ENCODE data around the gene COL23A1. TPM values are rescaled to one million over a fixed set of nuclear protein-coding genes. Genes with fewer than 3 reads are reported as not detected.

The COL23A1 gene
- total RNA-seq, 1 experiment from 2014 or later = 1.2 TPM

- no peak for DNase-seq (ENCODE audit: low read depth)
These were observed 236.7 kb downstream of the COL23A1 start for GRCh38 chr5:178353461-178353860.

GRCh38 chr5:178352035-178352349 lies 238.2 kb downstream of the COL23A1 start:
- no peak for DNase-seq (ENCODE audit: low read depth)
- in situ Hi-C loops (cut with HindIII; ENCODE audit: low pct_unique_long_range_greater_than_20kb, low sequenced_read_pairs) = no loop called here

More at GRCh38 chr5:178353461-178353860, 236.7 kb downstream of the COL23A1 start:
- in situ Hi-C loops (cut with HindIII; ENCODE audit: low pct_unique_long_range_greater_than_20kb, low sequenced_read_pairs) = no loop called here

GRCh38 chr5:178351221-178352034 lies 238.8 kb downstream of the COL23A1 start:
- in situ Hi-C loops (cut with HindIII; ENCODE audit: low pct_unique_long_range_greater_than_20kb, low sequenced_read_pairs) = no loop called here
- DNase-seq (ENCODE audit: low read depth) = no peak

- in situ Hi-C loops (cut with HindIII; ENCODE audit: low pct_unique_long_range_greater_than_20kb, low sequenced_read_pairs) = no loop called here
- no peak for DNase-seq (ENCODE audit: low read depth)
These were observed 239.6 kb downstream of the COL23A1 start for GRCh38 chr5:178350361-178351220.

GRCh38 chr5:178349625-178350353 lies 240.4 kb downstream of the COL23A1 start:
- no peak for DNase-seq (ENCODE audit: low read depth)
- in situ Hi-C loops (cut with HindIII; ENCODE audit: low pct_unique_long_range_greater_than_20kb, low sequenced_read_pairs) = no loop called here

GRCh38 chr5:178349075-178349511 lies 241.1 kb downstream of the COL23A1 start:
- no peak for DNase-seq (ENCODE audit: low read depth)

GRCh38 chr5:178348356-178349074 lies 241.7 kb downstream of the COL23A1 start:
- no peak for DNase-seq (ENCODE audit: low read depth)
- in situ Hi-C loops (cut with HindIII; ENCODE audit: low pct_unique_long_range_greater_than_20kb, low sequenced_read_pairs) = no loop called here

More at GRCh38 chr5:178349075-178349511, 241.1 kb downstream of the COL23A1 start:
- in situ Hi-C loops (cut with HindIII; ENCODE audit: low pct_unique_long_range_greater_than_20kb, low sequenced_read_pairs) = no loop called here

GRCh38 chr5:178347956-178348355 lies 242.2 kb downstream of the COL23A1 start:
- DNase-seq (ENCODE audit: low read depth) = no peak
- in situ Hi-C loops (cut with HindIII; ENCODE audit: low pct_unique_long_range_greater_than_20kb, low sequenced_read_pairs) = no loop called here

- DNase-seq (ENCODE audit: low read depth) = no peak
- in situ Hi-C loops (cut with HindIII; ENCODE audit: low pct_unique_long_range_greater_than_20kb, low sequenced_read_pairs) = no loop called here
These were observed 243.4 kb downstream of the COL23A1 start for GRCh38 chr5:178346607-178347334.

GRCh38 chr5:178343306-178343705 lies 246.9 kb downstream of the COL23A1 start:
- in situ Hi-C loops (cut with HindIII; ENCODE audit: low pct_unique_long_range_greater_than_20kb, low sequenced_read_pairs) = no loop called here
- DNase-seq (ENCODE audit: low read depth) = no peak

GRCh38 chr5:178341851-178342140 lies 248.4 kb downstream of the COL23A1 start:
- in situ Hi-C loops (cut with HindIII; ENCODE audit: low pct_unique_long_range_greater_than_20kb, low sequenced_read_pairs) = no loop called here

GRCh38 chr5:178341091-178341850 lies 248.9 kb downstream of the COL23A1 start:
- DNase-seq (ENCODE audit: low read depth) = no peak
- in situ Hi-C loops (cut with HindIII; ENCODE audit: low pct_unique_long_range_greater_than_20kb, low sequenced_read_pairs) = no loop called here

More at GRCh38 chr5:178341851-178342140, 248.4 kb downstream of the COL23A1 start:
- DNase-seq (ENCODE audit: low read depth) = no peak

- DNase-seq (ENCODE audit: low read depth) = no peak
- in situ Hi-C loops (cut with HindIII; ENCODE audit: low pct_unique_long_range_greater_than_20kb, low sequenced_read_pairs) = no loop called here
These were observed 249.6 kb downstream of the COL23A1 start for GRCh38 chr5:178340637-178341036.

GRCh38 chr5:178340187-178340586 lies 250.0 kb downstream of the COL23A1 start:
- DNase-seq (ENCODE audit: low read depth) = no peak
- in situ Hi-C loops (cut with HindIII; ENCODE audit: low pct_unique_long_range_greater_than_20kb, low sequenced_read_pairs) = no loop called here

GRCh38 chr5:178339272-178339671 lies 250.9 kb downstream of the COL23A1 start:
- no peak for DNase-seq (ENCODE audit: low read depth)
- in situ Hi-C loops (cut with HindIII; ENCODE audit: low pct_unique_long_range_greater_than_20kb, low sequenced_read_pairs) = no loop called here

GRCh38 chr5:178338750-178339144 lies 251.4 kb downstream of the COL23A1 start:
- in situ Hi-C loops (cut with HindIII; ENCODE audit: low pct_unique_long_range_greater_than_20kb, low sequenced_read_pairs) = no loop called here
- DNase-seq (ENCODE audit: low read depth) = no peak

GRCh38 chr5:178338126-178338749 lies 252.0 kb downstream of the COL23A1 start:
- DNase-seq (ENCODE audit: low read depth) = no peak
- in situ Hi-C loops (cut with HindIII; ENCODE audit: low pct_unique_long_range_greater_than_20kb, low sequenced_read_pairs) = no loop called here
